NCI-H146 (cell line): ENCODE data around the gene SARS2.
A peak's percentile ranks its signal among the peaks of the same experiment; 100 is the strongest.
"Not testable (repeated sequence)": the region's sequence is repeated elsewhere in the genome, so short reads cannot be mapped to it uniquely, and the experiment has no call there.

Source experiments
- DNase-seq: peaks from one replicate; lab custom pipeline; 2025; lab: John Stamatoyannopoulos, UW

SARS2 gene

GRCh38 chr19:38892841-38893240, 37.7 kb downstream of the SARS2 start:
- no peak for DNase-seq

DNA sequence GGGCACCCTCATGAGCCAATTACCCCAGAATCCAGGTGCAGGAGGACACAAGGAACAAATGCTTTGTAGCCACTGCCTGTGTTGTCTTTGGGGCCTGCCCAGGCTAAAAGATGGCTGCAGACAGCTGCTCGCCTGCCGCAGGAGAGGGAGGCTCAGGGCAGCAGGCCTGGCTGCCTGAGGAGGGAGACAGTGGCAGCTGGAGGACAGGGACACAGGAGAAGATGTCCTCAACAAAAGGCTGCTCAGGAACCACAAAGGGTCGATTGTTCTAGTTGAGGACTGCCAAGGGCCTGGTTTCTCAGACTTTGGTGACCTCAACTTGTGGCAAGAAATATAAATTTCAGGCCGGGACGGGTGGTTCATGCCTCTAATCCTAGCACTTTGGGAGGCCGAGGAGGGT, 38.8 kb downstream of the SARS2 start:
- no peak for DNase-seq

DNA sequence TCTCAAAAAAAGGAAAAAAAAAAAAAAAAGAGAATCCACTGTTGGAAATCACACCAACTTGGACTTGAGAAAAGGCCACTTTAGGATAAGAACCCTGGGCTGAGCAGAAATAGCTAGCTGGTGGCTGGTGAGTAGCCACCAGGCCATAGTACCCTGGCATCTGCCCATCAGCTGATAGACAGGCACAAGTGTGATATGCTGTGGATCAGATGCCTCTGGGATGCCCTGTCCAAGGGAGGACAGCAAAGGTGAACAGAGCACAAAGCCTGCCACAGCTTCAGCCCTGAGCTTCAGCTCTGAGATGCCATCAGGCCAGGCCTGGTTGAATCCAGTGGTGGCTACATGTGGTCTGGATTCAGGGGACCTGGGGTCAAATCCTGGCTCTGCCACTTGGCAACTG, 39.9 kb downstream of the SARS2 start:
- DNase-seq, result no peak

DNA sequence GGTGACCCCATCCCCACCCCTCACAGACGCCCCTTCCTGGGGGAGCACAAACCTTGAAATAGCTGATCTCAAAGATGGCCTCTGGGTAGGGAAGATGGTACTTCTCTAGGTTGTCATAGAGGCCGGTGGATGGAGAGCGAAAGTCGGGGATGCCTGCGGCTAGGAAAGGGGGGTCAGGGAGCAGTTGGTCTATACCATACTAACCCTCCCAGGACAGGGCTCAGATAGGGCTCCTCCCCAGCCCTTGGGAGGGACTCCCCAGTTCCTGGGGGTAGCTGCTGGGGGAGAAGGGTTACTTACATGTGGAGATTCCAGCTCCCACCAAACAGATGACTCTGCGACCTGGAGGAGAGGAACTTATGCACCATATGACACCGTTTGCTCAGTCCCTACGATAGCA, 40.8 kb downstream of the SARS2 start:
- DNase-seq, result no peak

DNA sequence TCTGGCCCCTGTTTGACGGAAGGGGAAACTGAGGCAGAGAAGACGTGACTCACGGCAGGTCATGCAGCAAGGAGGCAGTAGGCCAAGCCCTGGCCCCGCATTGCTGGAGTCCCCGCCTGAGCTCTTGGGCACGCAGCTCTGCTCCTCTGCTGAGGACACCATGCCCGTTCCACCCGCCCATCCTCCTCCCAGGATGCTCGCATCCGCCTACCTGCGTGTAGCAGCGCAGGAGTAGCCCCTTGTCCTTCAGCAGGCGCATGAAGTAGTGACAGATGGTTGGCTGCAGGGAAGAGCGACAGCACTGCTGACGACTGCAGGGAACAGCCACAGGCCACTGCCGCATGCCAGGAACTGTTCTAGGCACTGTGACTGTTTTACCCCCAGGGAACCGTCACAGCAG, 41.7 kb downstream of the SARS2 start:
- no peak for DNase-seq

GRCh38 chr19:38884691-38885090, 45.9 kb downstream of the SARS2 start:
- not testable (repeated sequence) for DNase-seq

GRCh38 chr19:38883286-38883685, 47.3 kb downstream of the SARS2 start:
- DNase-seq, result no peak

DNA sequence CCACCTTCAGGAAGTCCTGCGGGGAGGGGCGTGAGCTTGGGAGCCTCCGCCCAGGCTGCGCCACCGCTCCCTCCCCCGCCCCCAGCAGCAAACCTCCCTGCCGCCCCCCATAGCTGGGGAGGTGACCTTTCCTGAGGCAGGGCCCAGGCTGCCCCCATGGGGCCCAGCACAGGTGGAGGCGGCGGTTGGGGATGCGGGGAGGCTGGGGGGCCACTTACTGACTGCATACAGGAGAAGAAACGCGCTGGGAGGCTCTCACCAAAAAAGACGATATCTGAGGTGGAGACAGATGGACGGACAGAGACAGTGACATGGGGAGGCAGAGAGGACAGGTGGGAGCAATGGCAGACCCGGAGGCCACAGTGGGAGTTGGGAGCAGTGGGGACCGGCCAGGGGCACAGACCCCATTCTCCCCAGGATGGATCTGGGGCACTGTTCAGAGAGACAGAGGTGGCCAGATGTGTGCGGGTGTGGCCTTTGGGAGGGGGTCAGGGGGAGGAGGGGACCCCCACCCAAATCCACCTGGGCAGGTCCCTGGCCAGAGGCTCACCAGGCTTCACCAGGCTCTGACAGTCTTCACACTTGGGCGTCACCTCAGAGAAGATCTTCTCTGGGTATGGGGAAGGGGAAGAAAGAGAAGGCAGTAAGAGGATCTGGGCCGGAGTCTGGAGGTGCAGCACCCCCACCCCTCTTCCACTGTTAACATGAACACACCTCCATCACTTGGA, 49.5 kb downstream of the SARS2 start:
- DNase-seq, result no peak

- DNase-seq, result no peak
Measured at GRCh38 chr19:38880076-38880881, 50.3 kb downstream of the SARS2 start.

GRCh38 chr19:38879400-38879751, 51.2 kb downstream of the SARS2 start:
- no peak for DNase-seq

- no peak for DNase-seq
Measured at GRCh38 chr19:38878575-38879399, 51.8 kb downstream of the SARS2 start.

GRCh38 chr19:38877781-38878574, 52.6 kb downstream of the SARS2 start, which contains the start of gene RINL:
Gene RINL, minus strand, starts transcription at chr19:38878275. Its CDS starts 1,533 bp downstream, at chr19:38876742.
- DNase-seq, result peak; percentile 100

DNA sequence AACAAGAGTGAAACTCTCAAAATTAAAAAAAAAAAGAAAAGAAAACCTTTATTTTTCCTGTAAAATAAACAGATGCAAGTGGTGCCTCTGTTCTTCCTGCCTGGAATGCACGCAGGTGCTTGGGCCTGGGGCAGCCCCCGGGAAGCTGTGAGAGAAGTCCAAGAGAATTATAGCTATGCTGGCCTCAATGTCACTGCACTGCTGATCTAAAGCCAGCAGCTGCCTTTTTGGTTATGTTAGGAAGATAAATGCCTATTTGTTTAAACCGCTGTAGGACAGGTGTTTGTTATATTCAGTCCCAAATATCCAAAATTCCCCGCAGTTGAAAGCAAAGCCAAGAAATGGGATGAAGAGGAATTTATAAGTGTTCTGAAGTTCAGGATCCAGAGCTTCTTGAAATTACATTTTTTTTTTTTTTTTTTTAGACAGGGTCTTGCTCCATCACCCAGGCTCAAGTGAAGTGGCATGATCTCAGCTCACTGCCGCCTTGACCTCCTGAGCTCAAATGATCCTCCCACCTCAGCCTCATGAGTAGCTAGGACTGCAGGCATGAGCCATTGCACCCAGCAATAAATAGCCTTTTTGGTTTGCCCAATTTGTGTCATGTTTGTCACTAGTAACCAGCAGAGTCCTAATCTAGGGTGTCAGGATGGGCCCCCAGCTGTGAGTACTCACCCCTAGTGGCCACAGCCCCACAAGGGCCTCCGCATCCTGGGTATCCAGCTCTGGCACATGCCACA, 54.7 kb downstream of the SARS2 start:
- peak; percentile 44 for DNase-seq

DNA sequence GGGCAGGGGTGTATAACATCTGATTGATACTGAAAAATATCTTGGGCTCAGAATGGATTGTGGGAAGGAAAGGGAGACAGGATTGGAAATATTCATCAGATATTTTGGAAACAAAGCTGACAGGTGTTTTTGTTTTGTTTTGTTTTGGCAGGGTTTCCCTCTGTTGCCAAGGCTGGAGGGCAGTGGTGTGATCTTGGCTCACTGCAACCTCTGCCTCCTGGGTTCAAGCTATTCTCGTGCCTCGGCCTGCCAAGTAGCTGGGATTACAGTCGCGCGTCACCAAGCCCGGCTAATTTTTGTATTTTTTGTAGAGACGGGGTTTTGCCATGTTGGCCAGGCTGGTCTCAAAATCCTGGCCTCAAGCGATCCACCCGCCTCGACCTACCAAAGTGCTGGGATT, 57.2 kb downstream of the SARS2 start:
- not testable (repeated sequence) for DNase-seq

DNA sequence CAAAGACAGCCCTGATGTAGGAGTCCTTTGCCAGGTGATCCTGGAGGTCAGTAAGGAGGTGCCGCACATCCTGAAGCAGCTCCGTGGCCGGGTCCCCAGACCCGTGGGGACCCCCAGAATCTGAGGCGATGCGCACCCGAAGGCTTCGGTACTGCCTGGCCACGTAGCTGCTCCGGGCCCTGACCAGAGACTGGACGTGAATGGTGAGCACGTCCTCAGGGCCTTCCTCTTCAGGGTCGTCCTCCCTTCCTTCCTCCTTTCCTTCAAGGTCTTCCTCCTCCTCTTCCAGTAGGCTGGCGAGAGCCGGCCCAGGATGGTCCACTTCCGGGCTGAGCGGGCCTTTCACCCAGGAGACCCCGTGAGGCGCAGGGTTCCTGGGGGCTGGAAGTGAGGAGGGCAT, 60.0 kb downstream of the SARS2 start:
- DNase-seq, result no peak

GRCh38 chr19:38869836-38870607, 60.5 kb downstream of the SARS2 start:
- DNase-seq, result no peak

DNA sequence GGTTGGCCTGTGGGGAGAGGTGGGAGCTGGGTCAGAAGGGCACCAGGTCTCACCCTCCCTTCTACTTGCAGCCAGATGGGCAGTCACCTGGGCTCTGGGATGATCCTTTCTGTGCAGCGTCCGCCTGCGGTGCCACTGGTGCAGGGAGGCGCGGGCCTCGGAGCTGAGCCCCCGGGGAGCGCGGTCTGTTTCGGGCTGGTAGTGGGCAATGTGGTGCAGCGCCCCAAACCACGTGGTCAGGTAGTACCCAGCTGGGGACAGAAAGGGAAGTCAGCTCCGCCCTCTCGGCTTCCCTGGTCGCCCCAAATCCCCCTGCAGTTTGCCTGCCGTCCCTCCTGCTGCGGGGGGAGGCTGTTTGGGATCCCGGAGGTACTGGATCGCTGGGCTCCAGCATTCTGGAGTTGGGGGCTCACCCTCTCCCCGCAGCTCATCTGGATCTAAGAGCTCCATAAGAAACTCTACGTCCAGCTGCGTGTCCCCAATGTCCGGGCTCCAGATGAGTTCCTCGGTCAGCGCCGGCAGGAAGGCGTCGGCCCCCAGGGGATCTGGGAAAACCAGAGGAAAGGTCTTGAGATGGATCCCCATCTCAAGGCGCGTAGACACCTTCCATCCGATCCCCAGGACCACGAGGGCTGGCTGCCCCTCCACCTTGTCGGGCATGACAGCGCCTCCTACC, 61.3 kb downstream of the SARS2 start:
- DNase-seq, result no peak

- DNase-seq, result no peak
Measured at GRCh38 chr19:38868551-38868950, 62.0 kb downstream of the SARS2 start.

DNA sequence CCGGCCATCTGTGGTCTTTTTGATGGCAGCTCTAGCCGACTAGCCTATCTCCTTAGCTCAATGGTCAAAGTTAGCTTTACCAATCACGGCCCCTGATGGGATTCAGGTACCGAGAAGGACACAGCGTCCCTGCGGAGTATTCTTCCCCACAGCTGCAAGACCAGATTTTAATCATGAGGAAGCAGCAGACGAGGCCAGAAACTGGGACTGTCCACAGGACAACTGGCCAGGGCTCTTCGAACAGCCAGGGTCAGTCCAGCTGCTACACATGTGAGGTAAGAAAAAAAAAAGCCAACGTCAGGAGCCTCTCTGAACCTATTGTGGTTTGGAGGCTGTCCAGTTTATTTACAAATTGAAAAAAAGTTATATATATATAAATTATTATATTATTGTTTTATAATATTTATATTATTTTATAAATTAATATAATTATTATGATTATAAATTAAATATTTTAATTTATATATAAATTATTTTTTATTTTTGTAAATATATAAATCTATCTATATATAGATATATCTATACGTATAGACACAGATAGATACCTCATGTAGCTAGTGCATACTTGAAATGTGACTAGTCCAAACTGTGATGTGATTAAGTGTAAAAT, 63.3 kb downstream of the SARS2 start:
- DNase-seq, result no peak
